DMS 273 (cell line): ENCODE measurements around the gene TEX19.
"Not testable (repeated sequence)": the region's sequence is repeated elsewhere in the genome, so short reads cannot be mapped to it uniquely, and the experiment has no call there.

Experiments
- DNase-seq: peaks from one replicate; lab custom pipeline; 2025; ENCODE audit not compliant: unreplicated experiment; lab: John Stamatoyannopoulos, UW

Gene TEX19

DNA sequence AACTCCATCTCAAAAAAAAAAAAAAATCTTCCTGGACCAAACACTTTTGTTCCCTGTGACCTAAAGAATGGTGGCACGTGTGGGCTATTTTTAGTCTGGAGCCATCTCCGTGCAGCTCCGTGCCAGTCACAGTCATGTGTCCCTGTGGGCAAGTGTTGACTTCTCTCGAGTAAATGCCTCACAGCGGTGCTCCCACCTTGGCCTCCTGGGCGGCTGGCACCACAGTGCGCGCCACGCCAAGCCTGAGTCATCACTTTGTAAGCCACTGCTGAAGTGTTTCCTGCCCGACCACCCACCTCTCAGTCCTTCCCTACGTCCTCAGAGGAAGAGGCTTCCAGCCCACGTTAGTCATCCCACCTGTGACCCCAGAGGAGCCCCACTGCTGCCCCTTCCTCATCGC lies 48.2 kb downstream of the TEX19 start:
- no peak for DNase-seq

DNA sequence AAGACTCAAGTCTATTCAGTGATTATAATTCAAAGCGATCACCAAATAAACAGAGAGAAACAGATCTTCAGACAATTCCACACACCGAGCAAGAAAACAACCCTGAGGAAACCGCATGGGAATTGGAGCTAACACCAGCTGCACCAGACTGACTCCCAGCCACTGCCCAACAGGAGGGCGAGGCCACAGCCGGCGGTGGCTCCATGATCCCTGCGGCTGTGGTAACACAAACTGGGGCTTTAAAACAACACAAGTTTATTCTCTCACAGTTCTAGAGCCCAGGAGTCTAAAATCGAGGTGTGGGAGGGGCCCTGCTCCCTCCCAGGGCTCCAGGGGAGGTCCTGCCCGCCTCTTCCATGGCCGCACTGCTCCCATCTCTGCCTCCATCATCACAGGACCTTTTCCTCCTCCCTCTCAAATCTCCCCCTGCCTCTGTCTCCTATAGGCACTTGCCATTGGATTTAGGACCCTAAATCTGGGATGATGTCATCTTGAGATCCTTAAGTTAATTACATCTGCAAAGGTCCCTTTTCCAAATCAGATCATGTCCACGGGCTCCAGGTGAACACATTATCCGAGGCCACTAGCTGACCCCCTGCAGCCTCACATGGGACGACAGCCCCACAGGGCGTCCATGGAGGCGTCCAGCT lies 49.4 kb downstream of the TEX19 start:
- DNase-seq: peak; percentile 28

DNA sequence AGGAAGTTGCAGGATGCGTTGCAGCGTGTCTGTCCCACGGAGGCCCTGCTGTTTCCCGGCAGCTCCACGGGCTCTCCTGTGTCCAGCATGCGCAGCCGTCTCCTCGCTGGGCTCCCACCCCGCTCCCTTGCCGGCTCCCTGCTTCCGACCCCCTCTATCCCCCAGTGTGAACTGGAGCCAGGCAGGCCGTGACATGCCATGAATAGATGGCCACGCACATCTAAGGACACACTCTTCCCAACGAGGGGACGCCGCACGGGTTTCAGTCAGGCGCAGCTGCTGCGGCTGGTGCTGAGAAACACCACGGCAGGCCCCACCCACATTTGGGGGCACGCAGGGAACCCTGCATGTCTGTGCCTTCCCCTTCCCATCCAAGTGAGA lies 49.9 kb downstream of the TEX19 start:
- DNase-seq: no peak

- no peak for DNase-seq
Measured at GRCh38 chr17:82410014-82410716, 51.1 kb downstream of the TEX19 start.

DNA sequence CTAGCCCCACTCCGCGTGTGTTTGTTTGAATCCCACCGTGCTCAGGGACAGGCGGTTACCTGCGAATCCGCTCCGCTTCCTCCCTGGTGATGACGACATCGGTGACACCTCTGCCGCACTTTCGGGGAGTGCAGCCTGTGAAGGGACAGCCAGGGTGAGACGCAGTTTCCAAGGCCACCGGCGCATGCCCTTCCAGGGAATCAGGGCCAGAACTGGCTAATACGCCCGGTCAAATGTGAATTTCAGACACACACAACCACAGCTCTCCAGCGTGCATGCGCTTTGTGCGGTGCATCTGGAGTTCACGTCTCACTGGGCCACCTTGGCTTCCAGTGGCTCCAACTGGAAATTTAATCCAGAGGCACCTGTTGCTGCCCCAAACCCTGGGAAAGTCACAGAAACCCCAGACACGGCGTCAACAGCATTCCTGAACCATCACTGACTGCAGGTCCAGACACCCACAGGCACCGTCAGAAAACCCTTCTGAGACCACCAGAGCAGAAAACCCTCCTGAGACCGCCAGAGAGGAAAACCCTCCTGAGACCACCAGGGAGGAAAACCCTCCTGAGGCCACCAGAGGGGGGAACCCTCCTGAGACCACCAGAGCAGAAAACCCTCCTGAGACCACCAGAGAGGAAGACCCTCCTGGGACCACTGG lies 52.5 kb downstream of the TEX19 start:
- DNase-seq: no peak

GRCh38 chr17:82412081-82412480 lies 53.0 kb downstream of the TEX19 start:
- DNase-seq: not testable (repeated sequence)

DNA sequence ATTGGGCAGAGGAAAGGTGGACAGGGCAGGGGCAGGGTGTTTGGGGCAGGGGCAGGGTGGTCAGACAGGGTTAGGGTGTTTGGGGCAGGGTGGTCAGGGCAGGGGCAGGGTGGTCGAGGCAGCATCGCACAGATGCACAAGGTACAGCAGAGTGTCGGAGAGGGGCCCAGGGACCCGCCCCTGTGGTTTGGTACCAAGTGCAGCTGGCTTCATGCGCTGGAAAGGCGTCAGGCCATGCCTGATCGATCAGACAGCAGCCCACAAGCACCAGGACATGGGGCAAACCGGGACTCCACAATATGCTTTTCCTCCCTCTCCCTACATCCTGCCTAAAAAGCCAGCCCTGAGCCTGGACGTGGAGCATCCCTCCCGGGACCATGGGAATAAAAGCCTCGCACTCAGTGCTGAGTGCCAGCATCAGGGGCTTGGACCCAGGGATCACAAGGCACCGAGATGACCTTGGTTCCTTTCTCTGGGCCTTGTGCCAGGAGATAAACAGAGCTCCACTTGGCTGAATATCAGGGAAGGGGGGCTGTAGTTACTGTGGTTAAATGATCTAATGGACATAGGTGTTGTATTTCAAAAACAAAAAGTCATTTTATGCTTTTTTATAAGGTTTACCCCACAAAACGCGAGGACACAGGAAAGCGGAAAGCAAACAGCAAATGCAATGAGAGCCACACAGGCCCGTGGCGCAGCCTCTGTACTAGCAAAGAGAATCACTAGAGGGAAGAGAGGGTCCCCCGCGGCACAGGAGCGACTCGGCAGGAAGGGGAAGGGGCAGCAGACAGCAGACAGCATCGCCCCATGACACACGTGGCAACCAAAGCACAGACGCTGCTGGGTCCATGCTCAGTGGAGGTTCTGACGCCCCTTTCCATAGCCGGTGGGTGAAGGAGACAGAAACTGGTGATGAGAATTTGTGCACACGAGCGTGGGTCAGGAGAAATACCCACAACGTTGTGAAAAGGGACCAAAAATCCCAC lies 53.8 kb downstream of the TEX19 start:
- DNase-seq: peak; percentile 38
